Epithelial cell of esophagus (primary cell): ENCODE data around the gene AFAP1.

Source experiments
- DNase-seq: peaks from one replicate; pipeline ENCODE4 v3.0.0; 2010; ENCODE audit warnings: low read depth
- H3K4me3 ChIP-seq: 2 replicates; pipeline ENCODE4 v1.5.1; 2011; ENCODE audit warnings: mild to moderate bottlenecking, low read length, control low read depth
- CTCF ChIP-seq: IDR thresholded peaks from 2 replicates; pipeline ENCODE4 v1.5.1; 2011; ENCODE audit warnings: low read depth, mild to moderate bottlenecking, low read length, control low read depth, inconsistent platforms; ENCODE audit not compliant: insufficient read depth; ENCODE audit errors: missing control alignments

Gene AFAP1

DNA sequence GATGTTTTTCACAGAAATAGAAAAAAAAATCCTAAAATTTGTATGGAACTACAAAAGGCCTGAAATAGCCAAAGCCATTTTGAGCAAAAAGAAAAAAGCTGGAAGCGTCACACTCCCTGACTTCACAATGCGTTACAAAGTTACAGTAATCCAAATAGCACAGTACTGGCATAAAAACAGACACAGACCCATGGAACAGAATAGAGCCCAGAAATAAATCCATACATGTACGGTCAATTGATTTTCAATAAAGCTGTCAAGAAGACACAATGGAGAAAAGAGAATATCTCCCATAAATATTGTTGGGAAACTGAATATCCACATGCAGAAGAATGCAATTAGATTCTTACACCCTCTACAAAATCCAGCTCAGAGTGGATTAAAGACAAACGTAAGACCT, 208.2 kb downstream of the AFAP1 start:
- TF ChIP-seq CTCF, result no peak
- H3K4me3 ChIP-seq, result no peak overlapping the region
- no peak for DNase-seq

- no peak for TF ChIP-seq CTCF
- no peak overlapping the region for H3K4me3 ChIP-seq
- peak; percentile 15 for DNase-seq
These were observed 211.9 kb downstream of the AFAP1 start for GRCh38 chr4:7727749-7728148.

DNA sequence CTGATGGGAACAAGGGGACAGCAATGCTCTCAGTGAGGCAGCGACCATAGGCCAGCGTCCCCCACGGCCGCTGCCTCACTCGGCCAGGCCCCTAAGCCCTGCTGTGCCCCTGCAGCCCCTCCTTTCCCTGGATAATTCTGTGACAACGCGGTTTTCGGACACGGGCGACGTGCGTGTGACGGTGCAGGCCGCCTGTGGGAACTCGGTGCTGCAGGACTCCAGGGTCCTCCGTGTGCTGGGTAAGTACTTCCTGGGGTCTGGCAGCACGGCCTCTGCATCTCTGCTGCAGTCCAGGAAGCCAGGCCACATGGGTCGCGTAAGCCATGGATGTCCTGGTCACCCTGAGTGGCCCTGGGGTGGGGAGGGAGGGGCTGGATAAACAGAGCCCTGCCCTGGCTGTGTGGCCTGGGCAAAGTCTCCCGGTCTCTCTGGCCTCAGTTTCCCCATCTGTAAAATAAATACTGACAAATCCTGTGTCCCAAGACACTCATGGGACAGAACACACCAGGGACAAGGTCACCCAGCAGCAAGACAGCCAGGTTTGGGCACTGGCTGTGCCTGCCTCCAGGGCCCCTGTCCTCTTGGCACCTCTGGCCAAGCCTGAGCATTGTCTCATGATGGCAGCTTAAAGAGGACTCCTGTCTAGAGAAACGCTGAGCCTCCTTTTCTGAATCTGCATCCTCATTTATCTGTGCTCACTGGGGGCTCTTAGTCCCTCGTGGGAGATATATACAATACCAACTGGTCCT, 212.8 kb downstream of the AFAP1 start:
- TF ChIP-seq CTCF, result no peak
- no peak overlapping the region for H3K4me3 ChIP-seq
- no peak for DNase-seq

- DNase-seq, result no peak
- TF ChIP-seq CTCF, result no peak
- no peak overlapping the region for H3K4me3 ChIP-seq
These were observed 213.7 kb downstream of the AFAP1 start for GRCh38 chr4:7725951-7726350.

GRCh38 chr4:7723625-7724024, 216.0 kb downstream of the AFAP1 start:
- no peak for TF ChIP-seq CTCF
- no peak for DNase-seq
- H3K4me3 ChIP-seq, result no peak overlapping the region

DNA sequence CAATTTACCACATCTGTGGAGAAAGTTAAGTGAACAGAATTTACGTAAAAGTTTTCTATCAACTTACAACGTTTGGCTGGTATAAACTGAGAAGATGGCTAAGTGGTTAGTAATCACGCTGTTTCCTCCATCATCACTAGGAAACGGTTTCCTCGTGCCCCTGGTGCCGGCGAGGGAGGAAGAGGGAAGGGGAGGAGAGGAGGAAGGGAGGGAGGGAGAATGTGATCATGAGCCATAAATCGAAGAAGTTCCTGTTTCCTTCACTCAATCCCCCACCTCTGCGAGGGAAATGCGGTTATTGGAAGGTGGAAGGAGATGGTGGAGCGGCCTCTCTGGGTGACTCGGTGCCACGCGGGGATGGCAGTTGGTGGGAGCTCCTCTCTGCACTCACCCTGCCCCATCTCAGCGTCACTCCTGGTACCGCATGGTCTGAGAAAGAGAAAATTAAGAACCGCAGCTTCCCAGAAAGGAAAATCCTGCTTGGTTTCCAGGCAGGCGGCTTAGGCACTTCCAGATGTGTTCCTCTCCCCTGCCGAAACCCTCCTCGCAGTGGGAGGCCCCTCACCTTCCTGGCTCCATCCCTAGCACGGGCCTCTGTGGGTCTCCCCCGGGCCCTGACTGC, 216.8 kb downstream of the AFAP1 start:
- DNase-seq, result no peak
- no peak for TF ChIP-seq CTCF
- no peak overlapping the region for H3K4me3 ChIP-seq
